K562 (cell line): ENCODE data around the gene SLC30A7. TPM values are rescaled to one million over a fixed set of nuclear protein-coding genes. Genes with fewer than 3 reads are reported as not detected.

Experiments
- ATAC-seq: fragments of 200-7000 bp; cut with Tn5 transposase; 3 replicates; pipeline ENCODE4 v1.9.1; 2020; ENCODE audit warnings: moderate library complexity
- BruUV-seq: library from RNA; stranded (reverse); fragments of 400-500 nt; replicated peaks from 2 replicates; lab custom pipeline; 2021; lab: Mats Ljungman, UMichigan
- CTCF ChIA-PET: fragments of 300-600 bp; formaldehyde crosslinking; extraction: SDS; loops from one replicate; lab custom pipeline; 2021; ENCODE audit warnings: low intra/inter-chr PET ratio; lab: Yijun Ruan, JAX
- POLR2A ChIA-PET: fragments of 300-600, 350-650 bp; sonication (Branson Sonifier 250); formaldehyde crosslinking; extraction: SDS; loops from one replicate; lab custom pipeline; 2021; ENCODE audit warnings: antibody characterized with exemption, inconsistent platforms; lab: Yijun Ruan, JAX
- DNase-seq, 4 experiments: peaks; one replicate each; pipeline versions ENCODE4 v3.0.0 to v3.0.0-alpha.2; 2011 to 2018; ENCODE audit warnings: low spot score in 3 of 4, mixed read lengths in 3 of 4; ENCODE audit errors: extremely low read depth in 1 of 4
- FAIRE-seq: peaks from 2 replicates; lab custom pipeline; 2011; peaks lifted over from hg19 to GRCh38; lab: Jason Lieb, UNC
- H2AFZ ChIP-seq: 2 replicates; pipeline ENCODE4 v1.6.0; 2011; ENCODE audit warnings: low read depth, low read length, control low read depth, inconsistent platforms
- H3K27ac ChIP-seq: fragments of 200-600 bp; 3 replicates; pipeline ENCODE4 v1.8.0; 2011; ENCODE audit warnings: low read depth, mild to moderate bottlenecking, control low read depth, inconsistent platforms, low read length, moderate library complexity, mixed read lengths; ENCODE audit errors: extremely low read depth
- H3K27me3 ChIP-seq, 2 experiments: fragments of 300-600 bp in 1 of 2; 2 replicates in 1 of 2; 3 replicates in 1 of 2; pipeline versions ENCODE4 v1.6.0 to v1.8.0; 2011; ENCODE audit warnings: inconsistent platforms in 2 of 2, low read length in 2 of 2, mild to moderate bottlenecking in 1 of 2, mixed read lengths in 1 of 2, moderate library complexity in 1 of 2; ENCODE audit not compliant: control insufficient read depth in 2 of 2, insufficient read depth in 2 of 2
- H3K36me3 ChIP-seq: fragments of 300-600 bp; 3 replicates; pipeline ENCODE4 v1.8.0; 2011; ENCODE audit warnings: mild to moderate bottlenecking, low read length, inconsistent platforms; ENCODE audit not compliant: control insufficient read depth, insufficient read depth
- H3K4me1 ChIP-seq, 2 experiments: fragments of 200-600 bp in 1 of 2; replicated peaks in 1 of 2; 2 replicates in 1 of 2; 3 replicates in 1 of 2; pipeline versions ENCODE4 v1.5.1 to v1.8.0; 2011; ENCODE audit warnings: inconsistent platforms in 2 of 2, low read length in 2 of 2, mild to moderate bottlenecking in 1 of 2, mixed read lengths in 1 of 2, moderate library complexity in 1 of 2; ENCODE audit not compliant: control insufficient read depth in 2 of 2, insufficient read depth in 2 of 2
- H3K4me2 ChIP-seq: 2 replicates; pipeline ENCODE4 v1.6.1; 2011; ENCODE audit warnings: low read length, control low read depth, inconsistent platforms, mixed read lengths; ENCODE audit not compliant: insufficient read depth
- H3K4me3 ChIP-seq: fragments of 200-600 bp; sonication (generic), shearing (Covaris generic); 2 replicates; pipeline ENCODE4 v1.5.1; 2016; ENCODE audit warnings: control low read depth, inconsistent platforms
- H3K79me2 ChIP-seq: fragments of 200-600 bp; 3 replicates; pipeline ENCODE4 v1.8.0; 2011; ENCODE audit warnings: low read length, inconsistent platforms; ENCODE audit not compliant: control insufficient read depth, insufficient read depth
- H3K9ac ChIP-seq, 2 experiments: 2 replicates each; pipeline versions ENCODE4 v1.6.0 to v1.6.1; 2011; ENCODE audit warnings: low read depth in 2 of 2, low read length in 2 of 2, control low read depth in 1 of 2, inconsistent platforms in 1 of 2, mild to moderate bottlenecking in 1 of 2, mixed read lengths in 1 of 2; ENCODE audit not compliant: insufficient read depth in 1 of 2
- H3K9me1 ChIP-seq: one replicate; pipeline ENCODE4 v1.6.0; 2011; ENCODE audit warnings: inconsistent platforms, mild to moderate bottlenecking, low read length, moderate library complexity; ENCODE audit not compliant: control insufficient read depth, insufficient read depth
- H3K9me3 ChIP-seq: replicated peaks from 2 replicates; pipeline ENCODE4 v1.5.1; 2011; ENCODE audit warnings: low read depth, low read length, inconsistent platforms; ENCODE audit not compliant: control insufficient read depth, insufficient read depth
- H4K20me1 ChIP-seq: replicated peaks from 2 replicates; pipeline ENCODE4 v1.6.1; 2011; ENCODE audit warnings: low read length, inconsistent platforms, mixed read lengths; ENCODE audit not compliant: control insufficient read depth, insufficient read depth
- CUX1 ChIP-seq: fragments of 200-800 bp; sonication (Bioruptor generic); IDR thresholded peaks from 2 replicates; pipeline ENCODE4 v1.6.1; 2016; ENCODE audit warnings: missing genetic modification characterization, missing compliant biosample characterization
- ELF2 ChIP-seq: fragments of 250-450 bp; sonication (Bioruptor Pico); IDR thresholded peaks from 2 replicates; pipeline ENCODE4 v1.5.0; 2021; ENCODE audit warnings: mild to moderate bottlenecking
- ERF ChIP-seq: fragments of 450-650 bp; formaldehyde crosslinking; IDR thresholded peaks from 2 replicates; pipeline ENCODE4 v1.4.0; 2020; ENCODE audit warnings: mild to moderate bottlenecking, mixed read lengths
- NEUROD1 ChIP-seq: fragments of 150-350 bp; IDR thresholded peaks from 2 replicates; pipeline ENCODE4 v1.6.1; 2014; ENCODE audit warnings: borderline replicate concordance, low read length, low read depth; ENCODE audit not compliant: partially characterized antibody
- NFXL1 ChIP-seq: fragments of 450-650 bp; formaldehyde crosslinking; IDR thresholded peaks from 2 replicates; pipeline ENCODE4 v1.4.0; 2021; ENCODE audit warnings: mild to moderate bottlenecking
- POU5F1 ChIP-seq: fragments of 150-350 bp; IDR thresholded peaks from 2 replicates; pipeline ENCODE4 v1.6.1; 2014; ENCODE audit warnings: borderline replicate concordance, low read length, low read depth, mild to moderate bottlenecking; ENCODE audit not compliant: partially characterized antibody
- TAF1 ChIP-seq: IDR thresholded peaks from 2 replicates; pipeline ENCODE4 v1.6.1; 2011; ENCODE audit warnings: mild to moderate bottlenecking, low read length, moderate library complexity; ENCODE audit not compliant: insufficient read depth, control insufficient read depth, severe bottlenecking; ENCODE audit errors: extremely low read depth
- U2AF2 ChIP-seq: fragments of 200-400 bp; formaldehyde crosslinking; optimal IDR thresholded peaks from 2 replicates; pipeline ENCODE3; 2017; ENCODE audit warnings: low read depth, mild to moderate bottlenecking, low read length
- ZBTB17 ChIP-seq: fragments of 450-650 bp; formaldehyde crosslinking; IDR thresholded peaks from 2 replicates; pipeline ENCODE4 v1.4.0; 2020; ENCODE audit warnings: mild to moderate bottlenecking
- ZBTB33 ChIP-seq: sonication (generic); formaldehyde crosslinking; IDR thresholded peaks from 2 replicates; pipeline ENCODE4 v1.8.1; 2023; ENCODE audit warnings: mild to moderate bottlenecking, missing genetic modification reagents
- ZFP30 ChIP-seq: fragments of 250-450 bp; sonication (Bioruptor Pico); IDR thresholded peaks from 2 replicates; pipeline ENCODE4 v1.8.0; 2022; ENCODE audit warnings: moderate library complexity, mild to moderate bottlenecking, inconsistent platforms, borderline replicate concordance
- ZNF695 ChIP-seq: fragments of 450-650 bp; formaldehyde crosslinking; IDR thresholded peaks from 2 replicates; pipeline ENCODE4 v1.4.0; 2020; ENCODE audit warnings: mild to moderate bottlenecking, moderate library complexity
- WGBS: fragments of 100-300 bp; shearing (Covaris generic); methylation state at CpG from one replicate; pipeline ENCODE4 v1.1.6; 2016; ENCODE audit warnings: low coverage, mixed read lengths; ENCODE audit not compliant: insufficient coverage; ENCODE audit errors: missing lambda C conversion rate; 5-methylcytosine and 5-hydroxymethylcytosine counted together
- in situ Hi-C: fragments of 300-500 bp; cut with MboI; formaldehyde crosslinking; loops from 4 replicates; pipeline ENCODE4 v1.15.0; 2018; ENCODE audit warnings: inconsistent platforms, mixed read lengths
- intact Hi-C: fragments of 100-400 bp; cut with micrococcal nuclease; formaldehyde crosslinking; loops from 2 replicates; pipeline ENCODE4 v1.14.2; 2022
- polyA plus RNA-seq, 8 experiments: library from polyadenylated mRNA; depleted of rRNA in 4 of 8; stranded (reverse) in 5 of 8; unstranded in 3 of 8; fragments of >200 nt; fragmentation: Nextera tagmentation in 2 of 8; fragmentation: Illumina TruSeq in 1 of 8; extraction: Ambion mirVana in 2 of 8; extraction: Trizol in 1 of 8; gene quantifications; 2 replicates each; pipeline versions ENCODE4 v1.2.1 to v1.2.3, GENCODE V29; 2011 to 2014; ENCODE audit warnings: inconsistent platforms in 1 of 8, missing spikeins in 1 of 8
- total RNA-seq, 7 experiments: library from RNA; depleted of rRNA in 6 of 7; stranded (reverse); fragments of >200 nt in 6 of 7; fragmentation: Illumina TruSeq in 2 of 7; extraction: Trizol in 2 of 7; gene quantifications; 2 replicates each; pipeline versions ENCODE4 v1.2.1 to v1.2.3, GENCODE V29; 2011 to 2021; ENCODE audit warnings: low replicate concordance in 1 of 7
- TF ChIP-seq, protein P1 (sequence below): fragments of 250-450 bp; sonication (Bioruptor Pico); IDR thresholded peaks from 2 replicates; pipeline ENCODE4 v1.8.0; 2022; ENCODE audit warnings: moderate library complexity, mild to moderate bottlenecking, inconsistent platforms
- TF ChIP-seq, protein P2 (sequence below): sonication (generic); formaldehyde crosslinking; IDR thresholded peaks from 2 replicates; pipeline ENCODE4 v1.8.0; 2022; ENCODE audit warnings: missing genetic modification reagents, mild to moderate bottlenecking, borderline replicate concordance

The SLC30A7 gene
- total and polyA plus RNA-seq, 9 of the 15 experiments (the other 6 are each of a cell fraction or from before 2014, with no cell fraction given): 3.5 to 17.1 (median 7.2) TPM

GRCh38 chr1:100926240-100926639, 30.4 kb downstream of the SLC30A7 start:
- POLR2A ChIA-PET: no interaction called here
- no peak overlapping the region for H2AFZ ChIP-seq
- H3K27me3 ChIP-seq: no peaks in the 10 kb centered on the region
- no TSS peak for BruUV-seq
- CTCF ChIA-PET: no interaction called here
- intact Hi-C loops (loop anchor here (5.0 kb wide), 1 partner anchor 211 kb away; no protein-coding TSS in a partner anchor), in situ Hi-C loops (no loop called here)
- H3K9ac ChIP-seq: no peak overlapping the region
- no peaks in the 10 kb centered on the region for H3K79me2 ChIP-seq
- no peaks in the 10 kb centered on the region for H3K9me1 ChIP-seq
- no peak for DNase-seq
- no peak for FAIRE-seq
- no peaks in the 10 kb centered on the region for H4K20me1 ChIP-seq
- WGBS: 100% methylated on average over 2 of the region's 2 CpGs
- H3K4me2 ChIP-seq: no peak overlapping the region
- no peak for ATAC-seq
- peaks cover 65% of the 10 kb centered on the region for H3K36me3 ChIP-seq
- H3K27ac ChIP-seq: no peak overlapping the region
- H3K4me1 ChIP-seq: no peaks in the 10 kb centered on the region
- no peaks in the 10 kb centered on the region for H3K9me3 ChIP-seq
- H3K4me3 ChIP-seq: no peak overlapping the region
- TF ChIP-seq ZBTB33 (CRISPR knock-in tag) (no peak), CUX1 (CRISPR knock-in tag) (no peak), NFXL1 (no peak), ELF2 (CRISPR knock-in tag) (no peak), ERF (CRISPR knock-in tag) (no peak), ZBTB17 (CRISPR knock-in tag) (no peak), U2AF2 (no peak), NEUROD1 (no peak), POU5F1 (no peak), ZNF695 (CRISPR knock-in tag) (no peak), TAF1 (no peak), ZFP30 (CRISPR knock-in tag) (no peak)
- TF ChIP-seq, protein P1, sequence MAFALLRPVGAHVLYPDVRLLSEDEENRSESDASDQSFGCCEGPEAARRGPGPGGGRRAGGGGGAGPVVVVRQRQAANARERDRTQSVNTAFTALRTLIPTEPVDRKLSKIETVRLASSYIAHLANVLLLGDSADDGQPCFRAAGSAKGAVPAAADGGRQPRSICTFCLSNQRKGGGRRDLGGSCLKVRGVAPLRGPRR: no peak
- TF ChIP-seq, protein P2, sequence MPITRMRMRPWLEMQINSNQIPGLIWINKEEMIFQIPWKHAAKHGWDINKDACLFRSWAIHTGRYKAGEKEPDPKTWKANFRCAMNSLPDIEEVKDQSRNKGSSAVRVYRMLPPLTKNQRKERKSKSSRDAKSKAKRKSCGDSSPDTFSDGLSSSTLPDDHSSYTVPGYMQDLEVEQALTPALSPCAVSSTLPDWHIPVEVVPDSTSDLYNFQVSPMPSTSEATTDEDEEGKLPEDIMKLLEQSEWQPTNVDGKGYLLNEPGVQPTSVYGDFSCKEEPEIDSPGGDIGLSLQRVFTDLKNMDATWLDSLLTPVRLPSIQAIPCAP (CRISPR knock-in tag): no peak
